CD4-positive, alpha-beta memory T cell (primary cell): ENCODE results near the gene COQ4. TPM values are rescaled to one million over a fixed set of nuclear protein-coding genes. Genes with fewer than 3 reads are reported as not detected.

ENCODE experiments used
- CTCF ChIA-PET: fragments of 350-600 bp; sonication (Branson Sonifier 250); formaldehyde crosslinking; loops from one replicate; lab custom pipeline; 2021; ENCODE audit warnings: inconsistent platforms; ENCODE audit not compliant: partially characterized antibody; lab: Charles Lee
- POLR2A ChIA-PET: fragments of 350-600 bp; sonication (Branson Sonifier 250); formaldehyde crosslinking; loops from one replicate; lab custom pipeline; 2021; ENCODE audit not compliant: partially characterized antibody; lab: Charles Lee
- DNase-seq, 5 donors: peaks; one replicate each; pipeline versions ENCODE4 v3.0.0 to v3.0.0-alpha.2; 2020 to 2022; ENCODE audit warnings: mixed read lengths in 1 of 5
- H3K27ac ChIP-seq: one replicate; pipeline ENCODE4 v1.7.0; 2013; ENCODE audit warnings: low read depth, low read length
- H3K27me3 ChIP-seq: 2 replicates; pipeline ENCODE4 v1.7.0; 2013; ENCODE audit warnings: mild to moderate bottlenecking, low read length, moderate library complexity; ENCODE audit not compliant: insufficient read depth
- H3K36me3 ChIP-seq: 2 replicates; pipeline ENCODE4 v1.7.0; 2013; ENCODE audit warnings: mild to moderate bottlenecking, low read length, moderate library complexity; ENCODE audit not compliant: insufficient read depth
- H3K4me1 ChIP-seq: 2 replicates; pipeline ENCODE4 v1.7.0; 2013; ENCODE audit warnings: mild to moderate bottlenecking, low read length, moderate library complexity; ENCODE audit not compliant: insufficient read depth
- H3K4me3 ChIP-seq, 2 donors: one replicate each; pipeline ENCODE4 v1.7.0; 2013; ENCODE audit warnings: low read length in 2 of 2, mild to moderate bottlenecking in 1 of 2
- H3K9me3 ChIP-seq, 2 donors: one replicate each; pipeline ENCODE4 v1.7.0; 2013; ENCODE audit warnings: low read length in 2 of 2, control low read depth in 1 of 2; ENCODE audit not compliant: control insufficient read depth in 1 of 2
- H3K27ac Mint-ChIP-seq, 7 donors: one replicate each; pipeline ENCODE4 v1.8.0; 2020 to 2021; ENCODE audit warnings: mixed read lengths in 7 of 7, mild to moderate bottlenecking in 6 of 7, inconsistent platforms in 3 of 7, moderate library complexity in 3 of 7
- H3K27me3 Mint-ChIP-seq, 2 donors: one replicate each; pipeline ENCODE4 v1.8.0; 2020 to 2021; ENCODE audit warnings: mixed read lengths in 2 of 2
- H3K36me3 Mint-ChIP-seq, 2 donors: one replicate each; pipeline ENCODE4 v1.8.0; 2020 to 2021; ENCODE audit warnings: mixed read lengths in 2 of 2, inconsistent platforms in 1 of 2, mild to moderate bottlenecking in 1 of 2
- H3K4me1 Mint-ChIP-seq, 4 donors: one replicate each; pipeline ENCODE4 v1.8.0; 2020 to 2021; ENCODE audit warnings: mixed read lengths in 4 of 4, mild to moderate bottlenecking in 1 of 4
- H3K4me3 Mint-ChIP-seq, 8 donors: one replicate each; pipeline ENCODE4 v1.8.0; 2020 to 2021; ENCODE audit warnings: mixed read lengths in 8 of 8, mild to moderate bottlenecking in 7 of 8, moderate library complexity in 6 of 8, inconsistent platforms in 3 of 8
- H3K9me3 Mint-ChIP-seq, 8 donors: one replicate each; pipeline ENCODE4 v1.8.0; 2020 to 2021; ENCODE audit warnings: mixed read lengths in 8 of 8, mild to moderate bottlenecking in 5 of 8, inconsistent platforms in 3 of 8, moderate library complexity in 1 of 8
- intact Hi-C: fragments of 100-400 bp; cut with micrococcal nuclease; formaldehyde crosslinking; loops from one replicate; pipeline ENCODE4 v1.15.1; 2023
- polyA plus RNA-seq, 2 donors: library from polyadenylated mRNA; unstranded; fragments of 300-500 nt; fragmentation: Illumina TruSeq; gene quantifications; one replicate each; pipeline ENCODE4 v1.2.3, GENCODE V29; 2021
- total RNA-seq, 2 experiments: library from RNA; stranded (reverse); gene quantifications; one replicate each; pipeline ENCODE4 v1.2.3, GENCODE V29; 2021

Gene COQ4
- total and polyA plus RNA-seq, 4 experiments from 2014 or later = 34.8 to 51.3 (median 46.3) TPM

GRCh38 chr9:128304136-128304970 is 18.3 kb upstream of the COQ4 start:
- no peaks in the 10 kb centered on the region for H3K27me3 ChIP-seq
- H3K27ac ChIP-seq = no peak overlapping the region
- H3K4me3 ChIP-seq = no peak overlapping the region
- Mint-ChIP-seq H3K36me3 (peaks cover 6 to 7% of the 10 kb centered on the region in 2 donors), H3K4me3 (peak overlapping the region in 1 of 8 donors; percentile 12), H3K9me3 (no peaks in the 10 kb centered on the region), H3K27me3 (no peaks in the 10 kb centered on the region), H3K4me1 (peaks cover 0 to 1% (median 0%) of the 10 kb centered on the region in 4 donors), H3K27ac (peak overlapping the region in 6 of 7 donors; percentile 13 to 76 (median 52))
- ChIA-PET POLR2A (no interaction called here), CTCF (interaction anchor here (1.0 to 1.3 kb wide), 3 partner anchors 9 to 58 kb away, joined by 3 to 4 read pairs (median 4); no protein-coding TSS in a partner anchor)
- no peaks in the 10 kb centered on the region for H3K4me1 ChIP-seq
- H3K9me3 ChIP-seq = no peaks in the 10 kb centered on the region
- DNase-seq = no peak
- peaks cover 4% of the 10 kb centered on the region for H3K36me3 ChIP-seq
- intact Hi-C loops = no loop called here

- Mint-ChIP-seq H3K4me3 (no peak overlapping the region), H3K27ac (peak overlapping the region in 2 of 7 donors; percentile 11 to 29), H3K36me3 (peaks cover 11 to 13% of the 10 kb centered on the region in 2 donors), H3K27me3 (no peaks in the 10 kb centered on the region), H3K9me3 (no peaks in the 10 kb centered on the region), H3K4me1 (peaks cover 0 to 1% (median 0%) of the 10 kb centered on the region in 4 donors)
- DNase-seq = no peak
- Histone ChIP-seq H3K27ac (no peak overlapping the region), H3K4me3 (no peak overlapping the region), H3K36me3 (peaks cover 10% of the 10 kb centered on the region), H3K4me1 (no peaks in the 10 kb centered on the region), H3K9me3 (no peaks in the 10 kb centered on the region), H3K27me3 (no peaks in the 10 kb centered on the region)
- intact Hi-C loops = no loop called here
- ChIA-PET CTCF (interaction anchor here (1.3 kb wide), 2 partner anchors 10 to 36 kb away, joined by 3 to 4 read pairs; no protein-coding TSS in a partner anchor), POLR2A (no interaction called here)
Observed at GRCh38 chr9:128304971-128305288, 17.7 kb upstream of the COQ4 start.

GRCh38 chr9:128309551-128309950 is 13.1 kb upstream of the COQ4 start:
- H3K27me3 Mint-ChIP-seq = no peaks in the 10 kb centered on the region
- peaks cover 0 to 1% (median 0%) of the 10 kb centered on the region in 4 donors for H3K4me1 Mint-ChIP-seq
- H3K9me3 Mint-ChIP-seq = no peaks in the 10 kb centered on the region
- CTCF ChIA-PET = interaction anchor here (1.4 kb wide), 1 partner anchor 18 kb away, joined by 3 read pairs; no protein-coding TSS in a partner anchor
- Histone ChIP-seq H3K27ac (no peak overlapping the region), H3K9me3 (no peaks in the 10 kb centered on the region), H3K4me1 (no peaks in the 10 kb centered on the region), H3K36me3 (peaks cover 23% of the 10 kb centered on the region), H3K4me3 (no peak overlapping the region), H3K27me3 (no peaks in the 10 kb centered on the region)
- H3K27ac Mint-ChIP-seq = peak overlapping the region in 1 of 7 donors; percentile 30
- no peak for DNase-seq
- POLR2A ChIA-PET = interaction anchor here (1.1 to 1.3 kb wide), 2 partner anchors 9 to 11 kb away, joined by 3 read pairs; no protein-coding TSS in a partner anchor
- peaks cover 27 to 32% of the 10 kb centered on the region in 2 donors for H3K36me3 Mint-ChIP-seq
- intact Hi-C loops = no loop called here
- H3K4me3 Mint-ChIP-seq = no peak overlapping the region

- DNase-seq = no peak
- Histone ChIP-seq H3K4me1 (no peaks in the 10 kb centered on the region), H3K27me3 (no peaks in the 10 kb centered on the region), H3K4me3 (no peak overlapping the region), H3K9me3 (no peaks in the 10 kb centered on the region), H3K36me3 (peaks cover 31% of the 10 kb centered on the region), H3K27ac (no peak overlapping the region)
- Mint-ChIP-seq H3K4me3 (no peak overlapping the region), H3K36me3 (peaks cover 27 to 37% of the 10 kb centered on the region in 2 donors), H3K4me1 (peaks cover 0 to 1% (median 0%) of the 10 kb centered on the region in 4 donors), H3K27ac (no peak overlapping the region), H3K9me3 (no peaks in the 10 kb centered on the region), H3K27me3 (no peaks in the 10 kb centered on the region)
- intact Hi-C loops = no loop called here
- ChIA-PET POLR2A (no interaction called here), CTCF (interaction anchor here (1.4 kb wide), 1 partner anchor 19 kb away, joined by 3 read pairs; no protein-coding TSS in a partner anchor)
Observed at GRCh38 chr9:128310461-128310860, 12.2 kb upstream of the COQ4 start.

- H3K36me3 ChIP-seq = peaks cover 42% of the 10 kb centered on the region
- H3K27me3 Mint-ChIP-seq = no peaks in the 10 kb centered on the region
- no peak overlapping the region for H3K4me3 Mint-ChIP-seq
- H3K4me1 Mint-ChIP-seq = no peaks in the 10 kb centered on the region
- H3K27ac Mint-ChIP-seq = no peak overlapping the region
- no peaks in the 10 kb centered on the region for H3K27me3 ChIP-seq
- no peaks in the 10 kb centered on the region for H3K9me3 ChIP-seq
- H3K4me3 ChIP-seq = no peak overlapping the region
- no peaks in the 10 kb centered on the region for H3K4me1 ChIP-seq
- H3K27ac ChIP-seq = no peak overlapping the region
- DNase-seq = no peak
- no peaks in the 10 kb centered on the region for H3K9me3 Mint-ChIP-seq
- intact Hi-C loops = no loop called here
- peaks cover 25 to 46% of the 10 kb centered on the region in 2 donors for H3K36me3 Mint-ChIP-seq
- POLR2A ChIA-PET = no interaction called here
- CTCF ChIA-PET = interaction anchor here (1.2 kb wide), 1 partner anchor 55 kb away, joined by 3 read pairs; no protein-coding TSS in a partner anchor
Observed at GRCh38 chr9:128314697-128315096, 7.9 kb upstream of the COQ4 start.

GRCh38 chr9:128316421-128316820 is 6.2 kb upstream of the COQ4 start:
- Histone ChIP-seq H3K36me3 (peaks cover 28% of the 10 kb centered on the region), H3K27me3 (no peaks in the 10 kb centered on the region), H3K27ac (no peak overlapping the region), H3K4me3 (no peak overlapping the region), H3K9me3 (no peaks in the 10 kb centered on the region), H3K4me1 (peaks cover 4% of the 10 kb centered on the region)
- H3K9me3 Mint-ChIP-seq = no peaks in the 10 kb centered on the region
- POLR2A ChIA-PET = interaction anchor here (1.2 kb wide), 1 partner anchor 14 kb away, joined by 3 read pairs; no protein-coding TSS in a partner anchor
- H3K4me3 Mint-ChIP-seq = no peak overlapping the region
- no peak overlapping the region for H3K27ac Mint-ChIP-seq
- intact Hi-C loops = no loop called here
- no peak for DNase-seq
- CTCF ChIA-PET = no interaction called here
- no peaks in the 10 kb centered on the region for H3K27me3 Mint-ChIP-seq
- H3K4me1 Mint-ChIP-seq = peaks cover 0 to 1% (median under 1%) of the 10 kb centered on the region in 4 donors
- peaks cover 16 to 30% of the 10 kb centered on the region in 2 donors for H3K36me3 Mint-ChIP-seq

GRCh38 chr9:128317629-128318028 is 5.0 kb upstream of the COQ4 start:
- Histone ChIP-seq H3K4me1 (peaks cover 10% of the 10 kb centered on the region), H3K27ac (no peak overlapping the region), H3K9me3 (no peaks in the 10 kb centered on the region), H3K4me3 (no peak overlapping the region), H3K27me3 (no peaks in the 10 kb centered on the region), H3K36me3 (peaks cover 26% of the 10 kb centered on the region)
- Mint-ChIP-seq H3K27ac (peak overlapping the region in 2 of 7 donors; percentile 46 to 79), H3K4me1 (peaks cover 2 to 12% (median 8%) of the 10 kb centered on the region in 4 donors), H3K4me3 (no peak overlapping the region), H3K27me3 (peaks cover 0 to 2% of the 10 kb centered on the region in 2 donors), H3K36me3 (peaks cover 13 to 38% of the 10 kb centered on the region in 2 donors), H3K9me3 (no peaks in the 10 kb centered on the region)
- POLR2A ChIA-PET = interaction anchor here (1.2 kb wide), 1 partner anchor 13 kb away, joined by 3 read pairs; no protein-coding TSS in a partner anchor
- DNase-seq = no peak
- intact Hi-C loops = no loop called here
- CTCF ChIA-PET = interaction anchor here (1.8 kb wide), 1 partner anchor 45 kb away, joined by 5 read pairs; no protein-coding TSS in a partner anchor
